ENCODE data around the gene DUSP15.
"Not testable (repeated sequence)": the region's sequence is repeated elsewhere in the genome, so short reads cannot be mapped to it uniquely, and the experiment has no call there.

The DUSP15 gene

GRCh38 chr20:31831211-31831610 is 39.1 kb downstream of the DUSP15 start:
- no peak overlapping the region for H3K27ac ChIP-seq (ENCODE audit: low read depth, low read length)

GRCh38 chr20:31830406-31830981 is 39.8 kb downstream of the DUSP15 start:
- Histone ChIP-seq H3K9me2 (replicated peaks; ENCODE audit: insufficient read depth, low read length) (no peaks in the 10 kb centered on the region), H3K9ac (ENCODE audit: low read length) (no peak overlapping the region), H3K79me2 (ENCODE audit: insufficient read depth, low read length) (no peaks in the 10 kb centered on the region), H4K20me1 (ENCODE audit: low read depth, low read length) (no peaks in the 10 kb centered on the region), H3K9me3 (ENCODE audit: insufficient read depth, low read length) (no peaks in the 10 kb centered on the region), H3K27ac (ENCODE audit: low read depth, low read length) (no peak overlapping the region), H3K4me3 (ENCODE audit: insufficient read depth, low read length, poor library complexity, severe bottlenecking) (no peak overlapping the region), H2AFZ (ENCODE audit: low read depth, low read length, severe bottlenecking) (no peak overlapping the region), H3K36me3 (ENCODE audit: low read length) (no peaks in the 10 kb centered on the region), H3K27me3 (ENCODE audit: low read length) (no peaks in the 10 kb centered on the region), H3K4me2 (ENCODE audit: low read depth, low read length, poor library complexity, severe bottlenecking) (no peak overlapping the region), H3F3A (ENCODE audit: insufficient read depth) (no peaks in the 10 kb centered on the region)
- TF ChIP-seq EZH2phosphoT487 (conservative IDR thresholded peaks at IDR 0.05; ENCODE audit: low read length) (no peak), CTCF (IDR thresholded peaks at IDR 0.05; ENCODE audit: insufficient read depth, low read length, poor library complexity, severe bottlenecking) (no peak)

More at GRCh38 chr20:31831211-31831610, 39.1 kb downstream of the DUSP15 start:
- H3K27me3 ChIP-seq (ENCODE audit: low read length) = no peaks in the 10 kb centered on the region
- TF ChIP-seq EZH2phosphoT487 (conservative IDR thresholded peaks at IDR 0.05; ENCODE audit: low read length) (no peak), CTCF (IDR thresholded peaks at IDR 0.05; ENCODE audit: insufficient read depth, low read length, poor library complexity, severe bottlenecking) (no peak)
- H3K36me3 ChIP-seq (ENCODE audit: low read length) = no peaks in the 10 kb centered on the region
- no peak overlapping the region for H3K9ac ChIP-seq (ENCODE audit: low read length)
- H3K4me3 ChIP-seq (ENCODE audit: insufficient read depth, low read length, poor library complexity, severe bottlenecking) = no peak overlapping the region
- H3K79me2 ChIP-seq (ENCODE audit: insufficient read depth, low read length) = no peaks in the 10 kb centered on the region
- no peaks in the 10 kb centered on the region for H4K20me1 ChIP-seq (ENCODE audit: low read depth, low read length)
- no peaks in the 10 kb centered on the region for H3F3A ChIP-seq (ENCODE audit: insufficient read depth)
- no peak overlapping the region for H2AFZ ChIP-seq (ENCODE audit: low read depth, low read length, severe bottlenecking)
- no peak overlapping the region for H3K4me2 ChIP-seq (ENCODE audit: low read depth, low read length, poor library complexity, severe bottlenecking)
- no peaks in the 10 kb centered on the region for H3K9me3 ChIP-seq (ENCODE audit: insufficient read depth, low read length)
- no peaks in the 10 kb centered on the region for H3K9me2 ChIP-seq (replicated peaks; ENCODE audit: insufficient read depth, low read length)

GRCh38 chr20:31829731-31830130 is 40.6 kb downstream of the DUSP15 start:
- no peaks in the 10 kb centered on the region for H3F3A ChIP-seq (ENCODE audit: insufficient read depth)
- no peak for TF ChIP-seq EZH2phosphoT487 (conservative IDR thresholded peaks at IDR 0.05; ENCODE audit: low read length)
- TF ChIP-seq CTCF (IDR thresholded peaks at IDR 0.05; ENCODE audit: insufficient read depth, low read length, poor library complexity, severe bottlenecking) = no peak
- H3K36me3 ChIP-seq (ENCODE audit: low read length) = no peaks in the 10 kb centered on the region
- H3K9me3 ChIP-seq (ENCODE audit: insufficient read depth, low read length) = no peaks in the 10 kb centered on the region
- H3K9me2 ChIP-seq (replicated peaks; ENCODE audit: insufficient read depth, low read length) = no peaks in the 10 kb centered on the region
- H3K9ac ChIP-seq (ENCODE audit: low read length) = no peak overlapping the region
- H3K4me2 ChIP-seq (ENCODE audit: low read depth, low read length, poor library complexity, severe bottlenecking) = no peak overlapping the region
- no peak overlapping the region for H2AFZ ChIP-seq (ENCODE audit: low read depth, low read length, severe bottlenecking)
- no peaks in the 10 kb centered on the region for H3K79me2 ChIP-seq (ENCODE audit: insufficient read depth, low read length)
- H4K20me1 ChIP-seq (ENCODE audit: low read depth, low read length) = no peaks in the 10 kb centered on the region
- H3K27me3 ChIP-seq (ENCODE audit: low read length) = no peaks in the 10 kb centered on the region
- no peak overlapping the region for H3K27ac ChIP-seq (ENCODE audit: low read depth, low read length)
- H3K4me3 ChIP-seq (ENCODE audit: insufficient read depth, low read length, poor library complexity, severe bottlenecking) = no peak overlapping the region

GRCh38 chr20:31828016-31828415 is 42.3 kb downstream of the DUSP15 start:
- not testable (repeated sequence) for H2AFZ ChIP-seq (ENCODE audit: low read depth, low read length, severe bottlenecking); H3F3A ChIP-seq (ENCODE audit: insufficient read depth); H3K79me2 ChIP-seq (ENCODE audit: insufficient read depth, low read length); H3K27me3 ChIP-seq (ENCODE audit: low read length); H3K27ac ChIP-seq (ENCODE audit: low read depth, low read length); H3K9me2 ChIP-seq (replicated peaks; ENCODE audit: insufficient read depth, low read length); H3K9me3 ChIP-seq (ENCODE audit: insufficient read depth, low read length); H3K9ac ChIP-seq (ENCODE audit: low read length); H3K4me3 ChIP-seq (ENCODE audit: insufficient read depth, low read length, poor library complexity, severe bottlenecking); H3K36me3 ChIP-seq (ENCODE audit: low read length); H3K4me2 ChIP-seq (ENCODE audit: low read depth, low read length, poor library complexity, severe bottlenecking); H4K20me1 ChIP-seq (ENCODE audit: low read depth, low read length)

Measured in SU-DHL-6 (cell line).